Activated CD8-positive, alpha-beta T cell treated with anti-CD3 and anti-CD28 coated beads for 36 hours (primary cell): ENCODE data around the gene APPL2. TPM values are rescaled to one million over a fixed set of nuclear protein-coding genes. Genes with fewer than 3 reads are reported as not detected.
"Not testable (repeated sequence)": the region's sequence is repeated elsewhere in the genome, so short reads cannot be mapped to it uniquely, and the experiment has no call there.

Experiments used
- ATAC-seq: fragments of 200-7000 bp; cut with Tn5 transposase; one replicate; pipeline ENCODE4 v1.10.0; 2021; ENCODE audit warnings: mild to moderate bottlenecking, moderate library complexity
- CTCF ChIA-PET: fragments of 350-600 bp; sonication (Branson Sonifier 250); formaldehyde crosslinking; loops from one replicate; lab custom pipeline; 2021; ENCODE audit warnings: antibody characterized with exemption; lab: Charles Lee
- POLR2A ChIA-PET: fragments of 350-600 bp; sonication (Branson Sonifier 250); formaldehyde crosslinking; loops from one replicate; lab custom pipeline; 2021; ENCODE audit warnings: antibody characterized with exemption; lab: Charles Lee
- DNase-seq: peaks from one replicate; pipeline ENCODE4 v3.0.0-alpha.2; 2020
- H3K27ac Mint-ChIP-seq: one replicate; pipeline ENCODE4 v1.8.0; 2021; ENCODE audit warnings: mild to moderate bottlenecking, mixed read lengths
- H3K27me3 Mint-ChIP-seq: one replicate; pipeline ENCODE4 v1.8.0; 2021; ENCODE audit warnings: mixed read lengths
- H3K36me3 Mint-ChIP-seq: one replicate; pipeline ENCODE4 v1.8.0; 2021; ENCODE audit warnings: low read depth, mixed read lengths
- H3K4me1 Mint-ChIP-seq: one replicate; pipeline ENCODE4 v1.8.0; 2021; ENCODE audit warnings: low read depth, mixed read lengths
- H3K4me3 Mint-ChIP-seq: one replicate; pipeline ENCODE4 v1.8.0; 2021; ENCODE audit warnings: mild to moderate bottlenecking, moderate library complexity, mixed read lengths
- H3K9me3 Mint-ChIP-seq: one replicate; pipeline ENCODE4 v1.8.0; 2021; ENCODE audit warnings: mixed read lengths
- CTCF ChIP-seq: fragments of 200-600 bp; IDR thresholded peaks from one replicate; pipeline ENCODE4 v1.8.0; 2022; ENCODE audit warnings: antibody characterized with exemption, mild to moderate bottlenecking
- intact Hi-C: fragments of 100-400 bp; cut with micrococcal nuclease; formaldehyde crosslinking; loops from one replicate; pipeline ENCODE4 v1.10.0; 2022
- total RNA-seq, 2 experiments: library from RNA; stranded (reverse); gene quantifications; one replicate each; pipeline ENCODE4 v1.2.3, GENCODE V29; 2021

Gene APPL2
- total RNA-seq, 2 experiments from 2014 or later: 14.5 to 15.8 TPM

DNA sequence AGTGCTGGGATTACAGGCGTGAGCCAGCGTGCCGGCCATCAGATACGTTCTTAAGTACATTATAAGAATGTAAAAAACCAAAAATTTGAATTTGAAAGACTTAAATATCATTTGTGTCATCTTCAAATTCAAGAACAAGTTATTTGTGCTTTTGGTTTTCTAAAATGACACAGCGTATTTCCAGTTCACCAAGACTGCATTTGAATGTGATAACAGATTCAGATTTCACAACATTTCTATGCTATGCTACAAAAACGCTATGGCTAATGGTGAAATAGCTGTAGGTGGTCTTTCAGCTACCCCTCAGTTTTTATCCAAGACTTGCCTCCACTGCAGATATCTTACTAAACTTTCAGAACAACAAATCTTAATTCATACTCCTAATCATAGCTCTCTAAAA lies 46.7 kb downstream of the APPL2 start:
- intact Hi-C loops: no loop called here
- POLR2A ChIA-PET: interaction anchor here (0.6 kb wide), 1 partner anchor 156 kb away, joined by 3 read pairs; no protein-coding TSS in a partner anchor

GRCh38 chr12:105183976-105184375 lies 52.0 kb downstream of the APPL2 start:
- Mint-ChIP-seq H3K9me3 (peaks cover 16% of the 10 kb centered on the region), H3K36me3 (peaks cover 74% of the 10 kb centered on the region)
- ATAC-seq, H3K27me3 Mint-ChIP-seq, H3K27ac Mint-ChIP-seq, H3K4me3 Mint-ChIP-seq, DNase-seq, intact Hi-C loops, H3K4me1 Mint-ChIP-seq, CTCF ChIA-PET, POLR2A ChIA-PET: not testable (repeated sequence)

More for the DNA sequence above, 46.7 kb downstream of the APPL2 start:
- no peaks in the 10 kb centered on the region for H3K27me3 Mint-ChIP-seq
- no peaks in the 10 kb centered on the region for H3K9me3 Mint-ChIP-seq
- DNase-seq (no peak), ATAC-seq (no peak)
- CTCF ChIA-PET: no interaction called here
- H3K36me3 Mint-ChIP-seq: peaks cover 33% of the 10 kb centered on the region
- no peak for TF ChIP-seq CTCF
- H3K4me3 Mint-ChIP-seq: no peak overlapping the region
- no peaks in the 10 kb centered on the region for H3K4me1 Mint-ChIP-seq
- no peak overlapping the region for H3K27ac Mint-ChIP-seq

GRCh38 chr12:105183406-105183805 lies 52.6 kb downstream of the APPL2 start:
- intact Hi-C loops, POLR2A ChIA-PET, H3K4me1 Mint-ChIP-seq, H3K4me3 Mint-ChIP-seq, CTCF ChIA-PET, DNase-seq, ATAC-seq, H3K27me3 Mint-ChIP-seq, H3K27ac Mint-ChIP-seq: not testable (repeated sequence)
- H3K9me3 Mint-ChIP-seq: peaks cover 16% of the 10 kb centered on the region
- peaks cover 72% of the 10 kb centered on the region for H3K36me3 Mint-ChIP-seq

GRCh38 chr12:105179114-105179513 lies 56.9 kb downstream of the APPL2 start:
- CTCF ChIA-PET, intact Hi-C loops, ATAC-seq, H3K4me3 Mint-ChIP-seq, H3K27ac Mint-ChIP-seq, POLR2A ChIA-PET, H3K4me1 Mint-ChIP-seq, DNase-seq, H3K27me3 Mint-ChIP-seq: not testable (repeated sequence)
- Mint-ChIP-seq H3K36me3 (peaks cover 60% of the 10 kb centered on the region), H3K9me3 (peaks cover 16% of the 10 kb centered on the region)

- intact Hi-C loops: no loop called here
- H3K27ac Mint-ChIP-seq: no peak overlapping the region
- ChIA-PET CTCF (no interaction called here), POLR2A (no interaction called here)
- H3K4me1 Mint-ChIP-seq: no peaks in the 10 kb centered on the region
- H3K36me3 Mint-ChIP-seq: peaks cover 46% of the 10 kb centered on the region
- H3K27me3 Mint-ChIP-seq: no peaks in the 10 kb centered on the region
- no peak overlapping the region for H3K4me3 Mint-ChIP-seq
- no peak for TF ChIP-seq CTCF
- H3K9me3 Mint-ChIP-seq: peaks cover 12% of the 10 kb centered on the region
- DNase-seq (no peak), ATAC-seq (no peak)
Measured at GRCh38 chr12:105177208-105177607, 58.8 kb downstream of the APPL2 start.

DNA sequence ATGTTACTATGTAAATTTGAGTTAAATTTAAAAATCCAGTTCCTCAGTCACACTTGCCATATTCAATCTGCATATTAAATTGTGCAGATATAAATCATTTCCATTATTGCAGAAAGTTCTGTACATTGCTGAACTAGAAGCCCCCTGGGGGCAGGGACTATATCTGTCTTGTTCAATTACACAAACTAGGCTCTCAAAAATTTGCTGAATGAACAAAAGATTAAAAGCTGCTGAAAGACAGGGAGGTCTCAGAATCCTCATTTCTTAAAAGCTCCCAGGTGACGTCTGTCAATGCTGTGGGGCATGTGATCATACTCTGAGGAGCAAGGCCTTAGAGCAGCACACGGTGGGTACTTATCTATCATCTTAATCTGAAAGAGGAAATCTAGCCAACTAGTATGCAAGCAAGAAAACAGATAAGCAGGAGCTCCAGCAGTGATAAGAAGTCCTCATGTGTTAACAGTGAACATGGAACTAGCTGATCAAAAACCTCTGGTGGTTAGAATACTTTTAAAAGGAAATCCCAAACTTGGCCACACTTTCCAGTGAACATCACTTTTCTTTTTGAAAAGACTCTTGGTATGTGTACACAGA lies 60.5 kb downstream of the APPL2 start:
- intact Hi-C loops: no loop called here
- H3K4me1 Mint-ChIP-seq: no peaks in the 10 kb centered on the region
- no peak for ATAC-seq
- no peak for DNase-seq
- H3K27ac Mint-ChIP-seq: no peak overlapping the region
- H3K27me3 Mint-ChIP-seq: no peaks in the 10 kb centered on the region
- H3K36me3 Mint-ChIP-seq: peaks cover 31% of the 10 kb centered on the region
- ChIA-PET CTCF (interaction anchor here (0.6 kb wide), 1 partner anchor 208 kb away, joined by 3 read pairs; no protein-coding TSS in a partner anchor), POLR2A (no interaction called here)
- no peak for TF ChIP-seq CTCF
- peaks cover 3% of the 10 kb centered on the region for H3K9me3 Mint-ChIP-seq
- H3K4me3 Mint-ChIP-seq: no peak overlapping the region
